Measurements from ENCODE around the gene CCNE1.
"Not testable (repeated sequence)": the region's sequence is repeated elsewhere in the genome, so short reads cannot be mapped to it uniquely, and the experiment has no call there.

The CCNE1 gene

DNA sequence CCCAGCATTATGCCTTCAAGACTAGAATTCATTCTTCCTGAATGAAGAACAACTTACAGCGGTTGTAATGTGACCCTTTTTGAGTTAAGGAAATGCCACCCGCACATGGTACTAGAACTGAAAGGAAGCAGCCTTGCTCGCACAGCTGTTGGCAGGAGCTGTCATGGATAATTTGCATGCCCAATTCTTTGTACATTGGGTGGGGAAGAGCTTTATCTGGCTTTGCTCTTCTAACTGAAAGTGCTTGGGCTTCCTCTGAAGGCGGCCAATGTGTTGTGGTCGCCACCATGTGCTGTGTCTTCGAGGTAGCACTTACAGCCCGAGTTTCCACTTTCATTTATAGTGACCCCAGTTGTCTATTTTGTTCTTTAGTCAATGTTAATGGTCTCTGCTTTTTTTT lies 3.4 kb downstream of the CCNE1 start:
- TF ChIP-seq, protein P1, sequence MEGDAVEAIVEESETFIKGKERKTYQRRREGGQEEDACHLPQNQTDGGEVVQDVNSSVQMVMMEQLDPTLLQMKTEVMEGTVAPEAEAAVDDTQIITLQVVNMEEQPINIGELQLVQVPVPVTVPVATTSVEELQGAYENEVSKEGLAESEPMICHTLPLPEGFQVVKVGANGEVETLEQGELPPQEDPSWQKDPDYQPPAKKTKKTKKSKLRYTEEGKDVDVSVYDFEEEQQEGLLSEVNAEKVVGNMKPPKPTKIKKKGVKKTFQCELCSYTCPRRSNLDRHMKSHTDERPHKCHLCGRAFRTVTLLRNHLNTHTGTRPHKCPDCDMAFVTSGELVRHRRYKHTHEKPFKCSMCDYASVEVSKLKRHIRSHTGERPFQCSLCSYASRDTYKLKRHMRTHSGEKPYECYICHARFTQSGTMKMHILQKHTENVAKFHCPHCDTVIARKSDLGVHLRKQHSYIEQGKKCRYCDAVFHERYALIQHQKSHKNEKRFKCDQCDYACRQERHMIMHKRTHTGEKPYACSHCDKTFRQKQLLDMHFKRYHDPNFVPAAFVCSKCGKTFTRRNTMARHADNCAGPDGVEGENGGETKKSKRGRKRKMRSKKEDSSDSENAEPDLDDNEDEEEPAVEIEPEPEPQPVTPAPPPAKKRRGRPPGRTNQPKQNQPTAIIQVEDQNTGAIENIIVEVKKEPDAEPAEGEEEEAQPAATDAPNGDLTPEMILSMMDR (IDR thresholded peaks at IDR 0.05; ENCODE audit: borderline replicate concordance, insufficient read depth, low read depth, low read length) = no peak
- H3K4me3 ChIP-seq (ENCODE audit: low read depth, low read length) = no peak overlapping the region

DNA sequence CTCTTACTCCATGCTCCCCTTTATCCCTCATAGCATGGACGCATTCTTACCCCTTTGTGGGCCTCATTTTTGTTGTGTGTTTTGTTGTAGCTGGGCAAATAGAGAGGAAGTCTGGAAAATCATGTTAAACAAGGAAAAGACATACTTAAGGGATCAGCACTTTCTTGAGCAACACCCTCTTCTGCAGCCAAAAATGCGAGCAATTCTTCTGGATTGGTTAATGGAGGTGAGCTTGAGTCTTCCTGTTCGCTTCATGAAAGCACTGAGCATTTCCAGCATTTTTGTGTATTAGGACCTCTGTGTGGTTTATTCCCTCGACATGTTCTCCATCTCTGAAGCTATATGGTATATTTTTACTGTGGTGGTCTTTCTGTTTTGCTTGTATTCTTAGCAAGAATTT lies 5.5 kb downstream of the CCNE1 start:
- TF ChIP-seq, protein P1 (IDR thresholded peaks at IDR 0.05; ENCODE audit: borderline replicate concordance, insufficient read depth, low read depth, low read length) = no peak
- no peak overlapping the region for H3K4me3 ChIP-seq (ENCODE audit: low read depth, low read length)

DNA sequence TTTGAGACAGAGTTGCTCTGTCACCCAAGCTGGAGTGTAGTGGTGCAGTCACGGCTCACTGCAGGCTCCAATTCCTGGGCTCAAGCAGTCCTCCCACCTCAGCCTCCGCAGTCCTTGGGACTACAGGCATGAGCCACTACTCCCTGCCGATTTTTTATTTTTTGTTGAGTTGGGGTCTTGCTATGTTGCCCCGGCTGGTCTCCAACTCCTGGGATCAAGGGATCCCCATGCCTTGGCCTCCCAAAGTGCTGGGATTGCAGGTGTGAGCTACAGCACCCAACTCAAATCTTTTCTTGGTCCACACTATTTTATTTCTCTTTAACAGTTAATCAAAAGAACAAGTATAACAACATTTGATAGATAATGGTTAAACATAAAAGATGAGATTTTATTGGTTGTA lies 7.5 kb downstream of the CCNE1 start:
- H3K4me3 ChIP-seq (ENCODE audit: low read depth, low read length) = no peak overlapping the region
- TF ChIP-seq, protein P1 (IDR thresholded peaks at IDR 0.05; ENCODE audit: borderline replicate concordance, insufficient read depth, low read depth, low read length) = no peak

DNA sequence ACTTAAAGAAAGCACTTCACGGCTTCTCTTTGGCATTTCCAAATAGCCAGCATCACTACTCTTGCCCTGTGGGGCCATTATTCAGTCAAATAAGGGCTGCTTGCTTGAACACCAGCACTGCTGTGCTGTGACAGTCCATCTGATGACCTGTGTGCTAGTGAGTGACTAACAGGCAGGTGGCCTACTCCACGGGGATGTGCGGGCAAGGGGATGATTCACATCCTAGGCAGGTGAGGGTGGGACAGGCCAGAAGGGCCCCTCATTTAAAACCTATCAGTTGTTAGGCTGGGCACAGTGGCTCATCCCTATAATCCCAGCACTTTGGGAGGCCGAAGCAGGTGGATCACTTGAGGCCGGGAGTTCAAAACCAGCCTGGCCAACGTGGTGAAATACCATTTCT lies 8.2 kb downstream of the CCNE1 start:
- TF ChIP-seq, protein P1 (IDR thresholded peaks at IDR 0.05; ENCODE audit: borderline replicate concordance, insufficient read depth, low read depth, low read length) = no peak
- H3K4me3 ChIP-seq (ENCODE audit: low read depth, low read length) = no peak overlapping the region

DNA sequence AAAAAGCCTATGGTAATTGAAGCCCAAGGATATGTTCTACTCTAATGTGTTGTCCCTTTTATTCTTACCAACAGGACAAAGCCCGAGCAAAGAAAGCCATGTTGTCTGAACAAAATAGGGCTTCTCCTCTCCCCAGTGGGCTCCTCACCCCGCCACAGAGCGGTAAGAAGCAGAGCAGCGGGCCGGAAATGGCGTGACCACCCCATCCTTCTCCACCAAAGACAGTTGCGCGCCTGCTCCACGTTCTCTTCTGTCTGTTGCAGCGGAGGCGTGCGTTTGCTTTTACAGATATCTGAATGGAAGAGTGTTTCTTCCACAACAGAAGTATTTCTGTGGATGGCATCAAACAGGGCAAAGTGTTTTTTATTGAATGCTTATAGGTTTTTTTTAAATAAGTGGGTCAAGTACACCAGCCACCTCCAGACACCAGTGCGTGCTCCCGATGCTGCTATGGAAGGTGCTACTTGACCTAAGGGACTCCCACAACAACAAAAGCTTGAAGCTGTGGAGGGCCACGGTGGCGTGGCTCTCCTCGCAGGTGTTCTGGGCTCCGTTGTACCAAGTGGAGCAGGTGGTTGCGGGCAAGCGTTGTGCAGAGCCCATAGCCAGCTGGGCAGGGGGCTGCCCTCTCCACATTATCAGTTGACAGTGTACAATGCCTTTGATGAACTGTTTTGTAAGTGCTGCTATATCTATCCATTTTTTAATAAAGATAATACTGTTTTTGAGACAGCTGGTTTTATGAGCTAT lies 12.0 kb downstream of the CCNE1 start:
- H3K4me3 ChIP-seq (ENCODE audit: low read depth, low read length) = no peak overlapping the region
- TF ChIP-seq, protein P1 (IDR thresholded peaks at IDR 0.05; ENCODE audit: borderline replicate concordance, insufficient read depth, low read depth, low read length) = no peak

DNA sequence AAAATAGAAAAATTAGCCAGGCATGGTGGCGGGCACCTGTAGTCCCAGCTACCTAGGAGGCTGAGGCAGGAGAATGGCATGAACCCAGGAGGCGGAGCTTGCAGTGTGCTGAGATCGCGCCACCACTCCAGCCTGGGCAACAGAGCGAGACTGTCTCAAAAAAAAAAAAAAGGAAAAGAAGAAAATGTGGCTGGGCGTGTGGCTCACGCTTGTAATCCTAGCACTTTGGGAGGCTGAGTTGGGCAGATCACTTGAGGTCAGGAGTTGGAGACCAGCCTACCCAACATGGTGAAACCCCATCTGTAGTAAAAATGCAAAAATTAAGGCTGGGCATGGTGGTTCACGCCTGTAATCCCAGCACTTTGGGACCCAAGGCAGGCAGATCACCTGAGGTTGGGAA lies 13.5 kb downstream of the CCNE1 start:
- H3K4me3 ChIP-seq (ENCODE audit: low read depth, low read length) = not testable (repeated sequence)

DNA sequence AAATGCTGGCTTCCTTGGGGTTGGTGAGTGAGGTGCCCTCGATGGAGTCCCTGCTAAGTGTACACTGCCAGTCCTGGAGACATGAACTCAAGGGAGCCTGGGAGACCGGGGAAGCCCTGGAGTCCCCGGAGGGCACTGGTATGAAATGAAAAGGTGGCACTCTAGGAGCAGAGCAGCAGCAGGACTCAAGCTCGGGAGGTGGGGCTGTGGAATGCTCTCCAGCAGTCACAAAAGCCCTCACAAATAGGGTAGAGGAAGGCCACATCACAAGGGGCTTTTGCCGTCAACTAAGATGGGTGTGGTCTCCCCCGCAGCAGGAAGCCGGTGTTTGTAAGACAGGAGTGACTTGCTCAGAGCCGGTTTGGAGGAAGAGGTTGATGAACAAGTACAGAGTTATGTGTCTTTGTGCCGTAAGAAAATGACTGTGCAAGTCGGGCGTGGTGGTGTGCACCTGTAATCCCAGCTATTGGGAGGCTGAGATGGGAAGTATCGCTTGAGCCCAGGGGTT lies 19.3 kb downstream of the CCNE1 start:
- H3K4me3 ChIP-seq (ENCODE audit: low read depth, low read length) = no peak overlapping the region
- TF ChIP-seq, protein P1 (IDR thresholded peaks at IDR 0.05; ENCODE audit: borderline replicate concordance, insufficient read depth, low read depth, low read length) = no peak

Data from GM12875 (cell line).